ENCODE measurements around the gene THTPA. TPM values are rescaled to one million over a fixed set of nuclear protein-coding genes. Genes with fewer than 3 reads are reported as not detected.
"Not testable (repeated sequence)": the region's sequence is repeated elsewhere in the genome, so short reads cannot be mapped to it uniquely, and the experiment has no call there.

Gene THTPA
- total RNA-seq, 1 donor from 2014 or later, result 7.6 TPM

GRCh38 chr14:23533652-23534435 lies 22.2 kb upstream of the THTPA start:
- no peak for ATAC-seq

GRCh38 chr14:23535943-23536342 lies 20.1 kb upstream of the THTPA start:
- ATAC-seq, result no peak

DNA sequence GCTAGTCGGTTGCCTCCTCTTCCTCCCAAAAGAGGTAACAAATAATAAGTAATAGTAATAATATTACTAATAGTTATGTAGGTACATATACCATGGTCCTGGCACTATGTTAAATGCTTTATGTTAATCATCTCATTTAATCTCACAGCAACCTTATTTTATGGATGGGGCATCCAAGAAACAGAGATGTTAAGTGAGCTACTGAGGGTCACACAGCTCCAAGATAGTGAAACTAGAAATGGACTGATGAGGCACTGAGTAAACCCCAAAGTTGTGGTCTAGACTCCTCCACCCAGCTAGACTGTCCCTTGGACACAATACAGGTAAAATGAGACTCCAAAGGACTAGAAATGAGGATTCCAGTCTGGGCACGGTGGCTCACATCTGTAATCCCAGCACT lies 19.6 kb upstream of the THTPA start:
- ATAC-seq, result no peak

DNA sequence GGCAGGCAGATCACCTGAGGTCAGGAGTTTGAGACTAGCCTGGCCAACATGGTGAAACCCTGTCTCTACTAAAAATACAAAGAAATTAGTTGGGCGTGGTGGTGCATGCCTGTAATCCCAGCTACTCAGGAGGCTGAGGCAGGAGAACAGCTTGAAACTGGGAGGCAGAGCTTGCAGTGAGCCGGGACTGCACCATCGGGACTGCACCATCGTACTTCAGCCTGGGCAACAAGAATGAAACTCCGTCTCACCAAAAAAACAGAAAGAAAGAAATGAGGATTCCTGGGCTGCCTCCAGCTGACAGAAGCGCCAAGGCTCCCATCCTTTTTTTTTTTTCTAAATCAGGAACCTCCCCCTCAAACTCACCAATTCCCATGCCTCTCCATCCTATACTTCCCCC lies 19.2 kb upstream of the THTPA start:
- ATAC-seq, result not testable (repeated sequence)

GRCh38 chr14:23537351-23538049 lies 18.6 kb upstream of the THTPA start:
- peak; percentile 51 for ATAC-seq

GRCh38 chr14:23538050-23538718 lies 17.9 kb upstream of the THTPA start:
- ATAC-seq, result no peak

DNA sequence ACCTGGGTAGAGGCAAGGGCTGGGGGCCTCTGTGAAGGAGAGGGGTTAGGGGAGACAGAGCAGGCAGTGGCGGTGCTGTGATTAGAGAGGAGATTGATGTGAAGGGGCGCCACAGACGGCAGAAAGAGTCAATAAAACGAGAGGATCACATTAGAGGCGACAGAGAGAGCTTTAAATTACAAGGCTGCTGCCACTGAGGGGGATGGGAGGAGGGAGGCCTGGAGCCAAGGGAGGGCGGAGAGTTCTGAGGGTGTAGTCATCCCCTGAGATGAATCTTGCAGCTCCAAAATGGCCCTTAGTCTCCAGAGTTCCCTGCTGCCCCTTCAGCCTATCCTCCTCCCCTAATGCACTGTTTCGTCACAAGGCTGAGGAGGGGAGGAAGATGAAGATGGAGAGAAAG lies 17.3 kb upstream of the THTPA start:
- ATAC-seq, result no peak

DNA sequence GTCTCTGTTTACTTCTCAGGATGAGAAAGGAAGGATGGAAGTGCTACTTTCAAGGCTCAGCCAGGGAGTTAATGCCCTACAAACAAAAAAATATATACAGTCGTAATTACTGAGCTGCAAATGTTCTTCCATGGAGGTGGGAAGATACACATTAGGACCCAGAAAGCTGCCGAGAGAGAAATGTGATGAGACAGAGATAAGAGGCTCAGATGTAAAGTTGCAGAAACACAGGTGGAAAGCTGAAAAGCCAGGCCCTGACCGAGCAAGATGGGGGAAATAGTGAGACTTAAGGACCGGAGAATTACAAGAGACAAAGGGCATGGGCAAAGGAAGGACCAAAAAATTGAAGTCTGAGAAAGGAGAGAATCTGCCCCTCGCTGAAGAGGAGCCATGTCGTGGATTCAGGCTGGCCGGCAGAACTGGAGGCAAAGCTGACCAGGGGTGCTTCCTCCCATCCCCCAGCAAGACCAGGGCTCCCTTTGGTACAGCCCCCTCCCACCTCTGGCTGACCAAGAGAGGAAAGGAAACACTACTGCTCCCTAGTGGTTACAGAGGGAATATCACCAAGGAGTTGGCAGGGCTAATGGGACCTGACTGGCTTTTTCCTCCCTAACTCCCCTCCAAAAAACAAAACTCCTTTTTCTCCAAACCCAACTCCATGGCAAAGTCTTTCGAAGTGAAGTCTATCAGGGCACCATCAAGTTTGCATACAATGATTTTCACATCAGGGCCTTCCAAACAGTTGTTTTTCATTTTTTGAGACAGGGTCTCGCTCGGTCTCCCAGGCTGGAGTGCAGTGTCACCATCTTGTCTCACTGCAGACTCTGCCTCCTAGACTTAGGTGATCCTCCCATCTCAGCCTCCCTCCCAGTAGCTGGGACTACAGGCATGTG lies 16.6 kb upstream of the THTPA start:
- peak; percentile 61 for ATAC-seq

DNA sequence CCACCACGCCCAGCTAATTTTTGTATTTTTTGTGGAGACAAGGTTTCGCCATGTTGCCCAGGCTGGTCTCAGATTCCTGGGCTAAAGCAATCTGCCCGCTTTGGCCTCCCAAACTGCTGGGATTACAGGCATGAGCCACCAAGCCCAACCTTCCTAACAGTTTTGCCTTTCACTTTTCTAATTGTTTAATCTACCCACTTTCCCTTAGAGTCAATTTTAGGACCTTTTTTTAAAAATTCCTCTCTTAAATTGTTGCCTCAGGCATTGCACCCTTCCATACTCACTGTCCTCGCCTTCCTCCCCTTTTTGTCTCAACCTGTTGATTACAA lies 16.0 kb upstream of the THTPA start:
- no peak for ATAC-seq

DNA sequence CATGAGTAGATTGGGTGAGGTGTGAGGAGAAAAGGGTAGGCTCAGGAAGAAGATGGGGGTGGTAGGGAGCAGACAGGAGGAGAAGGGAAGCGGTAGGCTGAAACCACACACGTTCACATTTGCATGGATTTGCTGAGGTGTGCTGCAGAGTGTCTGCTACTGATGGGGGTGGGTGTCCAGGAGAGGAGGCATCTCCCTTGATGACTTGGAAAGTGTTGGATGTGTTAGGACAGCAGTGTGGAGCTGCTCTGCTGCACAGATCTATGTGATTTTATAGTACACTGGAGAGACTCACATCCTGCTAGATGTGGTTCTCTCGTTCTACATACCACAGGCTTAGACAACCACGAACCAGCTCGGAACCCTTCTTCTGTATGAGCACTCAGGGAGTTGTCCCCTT lies 13.8 kb upstream of the THTPA start:
- ATAC-seq, result no peak

DNA sequence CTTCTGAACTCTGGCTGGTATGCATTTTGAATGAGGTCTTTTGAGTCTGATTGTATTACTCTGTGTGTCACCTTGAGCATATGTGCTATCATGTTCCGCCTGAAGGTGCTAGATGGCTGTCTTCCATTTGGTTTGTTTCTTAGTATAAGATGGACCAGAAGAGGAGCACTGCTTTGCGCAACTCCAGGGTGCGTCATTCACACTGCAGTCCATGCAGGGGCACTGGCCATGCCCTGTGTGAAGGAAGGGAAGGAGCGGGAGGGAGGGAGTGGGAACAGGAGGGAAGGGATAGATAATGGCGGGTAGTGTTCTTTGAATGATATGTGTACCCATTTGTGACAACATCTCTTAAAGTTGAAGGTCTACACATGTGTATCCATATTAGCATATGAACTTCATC lies 12.7 kb upstream of the THTPA start:
- ATAC-seq, result no peak

GRCh38 chr14:23544511-23545447 lies 11.3 kb upstream of the THTPA start:
- peak; percentile 25 for ATAC-seq

- no peak for ATAC-seq
Observed at GRCh38 chr14:23545740-23546365, 10.2 kb upstream of the THTPA start.

DNA sequence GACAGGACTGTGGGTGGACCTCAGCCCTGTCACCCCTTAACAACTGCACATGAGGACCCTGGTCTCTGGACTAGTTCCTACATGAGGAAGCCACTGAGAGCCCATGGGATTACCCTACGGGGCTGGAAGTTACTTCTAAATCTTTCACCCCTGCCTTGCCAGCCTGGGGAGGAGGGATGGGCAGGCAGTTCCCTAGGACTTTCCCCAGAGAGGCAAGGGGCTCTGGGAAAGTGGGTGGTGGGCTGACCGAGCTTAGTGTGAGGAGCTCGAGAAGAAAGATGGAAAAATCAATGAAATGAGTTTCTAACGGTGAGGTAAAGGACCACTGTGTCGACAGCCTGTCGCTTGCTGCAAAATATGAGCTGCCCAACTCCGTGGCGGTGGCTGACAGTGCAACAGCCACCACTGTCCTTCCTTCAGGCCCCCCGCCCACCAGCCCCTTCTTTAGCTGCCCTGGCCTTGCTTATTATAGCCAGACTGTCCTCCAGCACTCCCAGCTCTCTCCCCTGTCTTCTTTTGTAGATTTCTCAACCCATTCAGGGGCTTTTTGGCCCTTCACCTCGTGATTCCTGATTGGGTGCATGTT lies 9.5 kb upstream of the THTPA start:
- no peak for ATAC-seq

- no peak for ATAC-seq
Observed at GRCh38 chr14:23547924-23548323, 8.1 kb upstream of the THTPA start.

GRCh38 chr14:23548351-23549318 lies 7.4 kb upstream of the THTPA start:
- ATAC-seq, result no peak

DNA sequence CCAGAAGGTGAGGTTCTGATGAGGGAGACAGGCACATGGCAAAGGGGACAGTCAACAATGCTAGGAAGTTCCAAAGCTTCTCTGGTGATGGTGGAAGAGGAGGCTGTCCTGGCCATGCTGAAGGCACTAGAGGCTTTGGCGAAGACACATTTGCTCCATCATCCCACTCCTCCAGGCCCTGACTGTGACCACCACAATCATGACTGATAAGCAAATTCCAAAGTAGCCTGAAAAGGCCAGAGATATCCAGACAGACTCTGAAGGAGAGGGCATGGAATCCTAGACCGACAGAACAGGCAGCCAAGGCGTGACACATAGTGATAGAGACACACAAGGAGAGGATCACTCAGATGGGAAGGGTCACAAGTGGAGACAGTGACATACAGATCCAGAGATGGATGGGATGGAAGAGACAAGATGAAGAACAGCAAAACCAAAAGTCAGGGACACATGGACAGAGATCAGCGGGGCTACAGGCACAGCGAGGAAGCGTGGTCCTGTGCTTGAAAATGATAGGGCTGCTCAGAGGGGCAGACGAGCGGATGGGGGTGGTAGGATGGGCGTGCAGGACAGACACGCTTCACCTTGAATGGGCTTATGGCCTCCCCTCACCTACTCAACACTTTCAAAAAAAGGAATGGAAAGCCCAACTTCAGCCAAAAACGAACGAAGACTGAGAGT lies 5.8 kb upstream of the THTPA start:
- no peak for ATAC-seq

- ATAC-seq, result no peak
Observed at GRCh38 chr14:23550812-23551265, 5.2 kb upstream of the THTPA start.

Measured in esophagus mucosa (tissue), 1 donor.